GM12872 (cell line): Measurements from ENCODE around the gene TAAR1.

Experiments used
- TF ChIP-seq, protein P1 (sequence below): IDR thresholded peaks from 3 replicates; pipeline ENCODE4 v1.5.1; 2011; ENCODE audit warnings: low read depth, mild to moderate bottlenecking, low read length, moderate library complexity; ENCODE audit not compliant: insufficient read depth

Gene TAAR1

DNA sequence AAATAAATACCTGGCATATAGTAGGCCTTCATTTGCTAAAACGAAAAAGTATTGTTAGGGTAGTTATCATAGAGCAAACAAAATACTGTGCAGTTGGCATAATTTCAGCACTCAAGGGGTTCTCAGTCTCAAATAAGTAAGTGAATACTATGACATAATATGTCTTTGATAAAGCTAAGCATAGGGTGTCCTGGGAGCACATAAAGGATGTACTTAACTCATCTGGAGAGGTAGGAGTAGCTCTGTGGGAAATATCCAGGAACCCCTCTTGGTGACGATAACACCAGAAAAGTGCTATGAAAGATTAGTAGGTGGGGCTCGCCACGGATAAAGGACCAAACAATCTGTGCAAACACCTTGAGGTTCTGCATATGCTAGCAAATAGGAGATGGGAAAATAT, 31.7 kb upstream of the TAAR1 start:
- TF ChIP-seq, protein P1, sequence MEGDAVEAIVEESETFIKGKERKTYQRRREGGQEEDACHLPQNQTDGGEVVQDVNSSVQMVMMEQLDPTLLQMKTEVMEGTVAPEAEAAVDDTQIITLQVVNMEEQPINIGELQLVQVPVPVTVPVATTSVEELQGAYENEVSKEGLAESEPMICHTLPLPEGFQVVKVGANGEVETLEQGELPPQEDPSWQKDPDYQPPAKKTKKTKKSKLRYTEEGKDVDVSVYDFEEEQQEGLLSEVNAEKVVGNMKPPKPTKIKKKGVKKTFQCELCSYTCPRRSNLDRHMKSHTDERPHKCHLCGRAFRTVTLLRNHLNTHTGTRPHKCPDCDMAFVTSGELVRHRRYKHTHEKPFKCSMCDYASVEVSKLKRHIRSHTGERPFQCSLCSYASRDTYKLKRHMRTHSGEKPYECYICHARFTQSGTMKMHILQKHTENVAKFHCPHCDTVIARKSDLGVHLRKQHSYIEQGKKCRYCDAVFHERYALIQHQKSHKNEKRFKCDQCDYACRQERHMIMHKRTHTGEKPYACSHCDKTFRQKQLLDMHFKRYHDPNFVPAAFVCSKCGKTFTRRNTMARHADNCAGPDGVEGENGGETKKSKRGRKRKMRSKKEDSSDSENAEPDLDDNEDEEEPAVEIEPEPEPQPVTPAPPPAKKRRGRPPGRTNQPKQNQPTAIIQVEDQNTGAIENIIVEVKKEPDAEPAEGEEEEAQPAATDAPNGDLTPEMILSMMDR = no peak

GRCh38 chr6:132687306-132687705, 28.3 kb upstream of the TAAR1 start:
- TF ChIP-seq, protein P1 = no peak

DNA sequence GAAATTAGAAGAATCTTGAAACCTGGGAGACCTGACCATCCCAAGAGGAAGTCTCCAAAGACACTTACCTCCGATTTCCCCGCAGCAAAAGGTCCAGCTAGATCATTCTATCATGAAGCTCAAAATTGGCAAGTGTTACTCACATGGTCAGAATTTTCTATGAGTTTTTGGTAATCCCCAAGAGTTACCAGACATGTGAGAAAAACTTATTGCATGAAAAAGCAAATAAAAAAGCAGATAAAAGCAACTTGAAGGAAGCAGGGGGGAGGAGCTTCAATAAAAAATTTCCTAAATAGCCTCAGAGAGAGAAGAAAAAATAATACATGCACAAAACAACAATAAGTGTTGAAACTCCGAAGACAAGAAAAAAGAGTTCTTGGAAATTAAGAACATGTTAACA, 27.5 kb upstream of the TAAR1 start:
- TF ChIP-seq, protein P1 = no peak

DNA sequence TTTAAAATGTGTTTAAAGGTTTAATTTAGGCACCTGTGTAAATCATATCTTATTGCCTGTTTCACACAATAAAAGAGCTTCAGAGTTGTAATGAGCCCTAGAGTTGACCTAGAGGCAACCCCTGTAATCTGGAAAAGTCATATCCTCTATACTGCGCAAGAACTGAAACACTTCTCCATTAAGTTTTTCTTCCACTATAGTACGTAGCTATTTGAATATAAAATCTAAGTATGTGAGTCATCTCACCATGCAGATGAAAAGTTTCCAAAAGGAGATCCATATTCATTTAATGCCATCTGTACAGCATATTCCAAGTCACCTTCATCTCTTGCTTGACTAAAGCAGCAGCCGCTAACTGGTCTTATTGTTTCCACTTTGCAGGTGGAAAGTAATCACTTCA, 26.0 kb upstream of the TAAR1 start:
- TF ChIP-seq, protein P1 = no peak

DNA sequence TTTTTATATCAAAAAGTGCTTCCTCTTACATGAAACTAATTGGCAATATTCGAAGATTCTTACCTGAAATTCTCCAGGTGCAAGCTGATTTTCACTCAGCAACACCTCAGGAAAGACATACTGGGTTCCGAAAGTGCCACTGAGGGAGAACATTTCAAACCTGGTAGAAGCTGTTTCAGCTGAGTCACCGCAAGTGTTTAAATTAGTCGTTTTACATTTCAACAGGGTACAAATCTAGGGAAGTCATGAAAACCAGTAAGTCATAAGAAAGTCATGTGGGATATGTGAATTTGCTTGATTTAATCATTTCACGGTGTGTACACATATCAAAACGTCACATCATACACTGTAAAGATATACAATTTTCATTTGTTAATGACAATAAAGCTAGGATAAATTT, 25.3 kb upstream of the TAAR1 start:
- TF ChIP-seq, protein P1 = no peak

GRCh38 chr6:132683543-132683942, 24.6 kb upstream of the TAAR1 start:
- TF ChIP-seq, protein P1 = no peak

- TF ChIP-seq, protein P1 = no peak
Measured at GRCh38 chr6:132675749-132676148, 16.8 kb upstream of the TAAR1 start.

GRCh38 chr6:132675002-132675401, 16.0 kb upstream of the TAAR1 start:
- TF ChIP-seq, protein P1 = no peak
